ENCODE measurements around the gene OST4.

The OST4 gene

DNA sequence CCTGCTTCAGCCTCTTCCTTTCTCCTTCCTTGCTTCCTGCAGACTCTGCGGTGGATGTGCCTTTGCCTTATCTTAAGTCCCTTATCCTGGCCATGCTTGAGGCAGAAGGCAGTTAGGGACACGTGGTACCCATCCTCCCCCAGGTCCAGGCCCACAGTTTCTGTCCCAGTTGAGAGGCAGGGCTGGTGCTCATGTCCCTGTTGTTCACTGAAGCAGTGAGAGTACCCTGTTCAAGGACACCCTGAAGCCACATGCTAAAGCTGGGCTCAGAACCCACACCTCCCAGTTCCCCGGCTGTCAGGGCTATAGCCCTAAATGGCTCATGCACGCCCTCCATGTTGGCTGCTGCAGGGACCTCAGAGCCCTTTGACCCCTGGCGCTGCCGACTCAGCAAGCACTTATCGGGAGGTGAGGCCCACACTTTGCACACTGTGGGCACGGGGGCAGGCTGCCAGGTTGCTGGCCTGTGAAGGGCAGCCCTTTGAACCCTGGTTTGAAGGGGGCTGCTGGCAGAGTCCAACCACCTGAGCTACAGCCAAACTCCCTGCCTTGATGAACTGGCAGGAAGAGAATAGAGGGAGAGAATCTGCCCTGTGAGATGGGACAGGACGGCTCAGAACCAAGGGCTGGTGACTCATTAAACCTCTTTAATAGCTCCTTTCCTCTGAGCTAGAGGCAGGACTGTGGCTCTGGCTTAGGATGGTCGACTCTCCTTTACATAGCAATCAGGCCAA, 21.4 kb upstream of the OST4 start:
- DNase-seq = no peak

- DNase-seq = no peak
These were observed 20.6 kb upstream of the OST4 start for GRCh38 chr2:27091746-27092695.

GRCh38 chr2:27089111-27089954, 17.9 kb upstream of the OST4 start:
- no peak for DNase-seq

- DNase-seq = no peak
These were observed 17.2 kb upstream of the OST4 start for GRCh38 chr2:27088634-27089033.

GRCh38 chr2:27087823-27088410, 16.5 kb upstream of the OST4 start:
- DNase-seq = no peak

DNA sequence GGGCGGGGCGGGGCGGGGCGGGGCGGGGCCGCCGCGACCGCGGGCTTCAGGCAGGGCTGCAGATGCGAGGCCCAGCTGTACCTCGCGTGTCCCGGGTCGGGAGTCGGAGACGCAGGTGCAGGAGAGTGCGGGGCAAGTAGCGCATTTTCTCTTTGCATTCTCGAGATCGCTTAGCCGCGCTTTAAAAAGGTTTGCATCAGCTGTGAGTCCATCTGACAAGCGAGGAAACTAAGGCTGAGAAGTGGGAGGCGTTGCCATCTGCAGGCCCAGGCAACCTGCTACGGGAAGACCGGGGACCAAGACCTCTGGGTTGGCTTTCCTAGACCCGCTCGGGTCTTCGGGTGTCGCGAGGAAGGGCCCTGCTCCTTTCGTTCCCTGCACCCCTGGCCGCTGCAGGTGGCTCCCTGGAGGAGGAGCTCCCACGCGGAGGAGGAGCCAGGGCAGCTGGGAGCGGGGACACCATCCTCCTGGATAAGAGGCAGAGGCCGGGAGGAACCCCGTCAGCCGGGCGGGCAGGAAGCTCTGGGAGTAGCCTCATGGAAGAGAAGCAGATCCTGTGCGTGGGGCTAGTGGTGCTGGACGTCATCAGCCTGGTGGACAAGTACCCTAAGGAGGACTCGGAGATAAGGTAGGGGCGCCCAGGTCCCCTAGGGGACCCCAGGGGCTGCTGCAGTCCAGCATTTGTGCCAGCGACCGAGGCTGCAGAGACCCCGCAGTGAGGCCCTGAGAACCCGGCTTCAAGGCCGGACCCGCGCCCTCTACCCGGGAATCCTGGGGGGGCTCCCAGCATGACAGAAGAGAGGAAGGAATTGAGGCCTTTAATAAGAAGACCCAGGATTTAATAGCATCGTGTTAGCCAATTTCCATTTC, 15.5 kb upstream of the OST4 start, which contains the start of gene KHK:
Gene KHK, plus strand, starts transcription at position 49 of the 870 bp plus-strand sequence. Its CDS starts 488 bp downstream, at position 537.
- no peak for DNase-seq

DNA sequence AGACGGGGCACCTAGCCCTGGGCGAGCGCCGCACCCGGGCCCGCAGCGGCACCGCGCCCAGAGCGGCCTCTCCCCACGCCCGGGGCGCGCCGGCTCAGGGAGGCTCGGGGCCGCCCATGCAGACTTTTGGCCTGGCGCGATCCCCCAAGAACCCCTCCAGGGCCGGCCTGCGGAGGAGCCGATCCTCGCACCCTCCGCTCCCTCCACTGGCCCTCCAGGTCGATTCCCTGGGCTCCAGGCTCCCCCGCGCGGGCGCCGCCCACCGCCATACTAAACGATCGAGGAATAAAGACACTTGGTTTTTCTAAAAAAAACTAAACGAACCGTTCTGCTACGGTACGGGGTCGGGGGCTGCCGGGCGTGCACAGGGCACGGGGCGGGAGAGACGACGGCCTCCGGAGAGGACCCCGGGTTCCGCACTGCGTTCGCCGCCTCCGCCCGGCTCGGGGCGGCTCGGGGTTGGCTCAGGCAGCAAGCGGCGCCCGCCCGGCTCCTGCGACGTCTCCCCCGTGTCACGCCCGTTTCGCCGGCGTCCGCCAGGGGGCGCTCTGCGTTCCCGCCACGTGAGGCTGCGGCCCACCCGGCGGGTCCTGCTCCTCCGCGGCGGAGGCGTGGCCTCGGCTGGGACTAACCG, 14.8 kb upstream of the OST4 start:
- DNase-seq = peak; percentile 99

DNA sequence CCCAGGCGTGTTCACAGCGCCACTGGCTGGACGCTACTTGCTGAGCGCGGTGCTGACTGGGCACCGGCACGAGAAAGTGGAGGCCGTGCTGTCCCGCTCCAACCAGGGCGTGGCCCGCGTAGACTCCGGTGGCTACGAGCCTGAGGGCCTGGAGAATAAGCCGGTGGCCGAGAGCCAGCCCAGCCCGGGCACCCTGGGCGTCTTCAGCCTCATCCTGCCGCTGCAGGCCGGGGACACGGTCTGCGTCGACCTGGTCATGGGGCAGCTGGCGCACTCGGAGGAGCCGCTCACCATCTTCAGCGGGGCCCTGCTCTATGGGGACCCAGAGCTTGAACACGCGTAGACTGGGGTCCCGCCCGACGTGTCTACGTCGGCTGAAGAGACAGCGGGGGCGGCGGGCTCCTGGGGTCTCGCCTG, 14.2 kb upstream of the OST4 start:
- peak; percentile 40 for DNase-seq

DNA sequence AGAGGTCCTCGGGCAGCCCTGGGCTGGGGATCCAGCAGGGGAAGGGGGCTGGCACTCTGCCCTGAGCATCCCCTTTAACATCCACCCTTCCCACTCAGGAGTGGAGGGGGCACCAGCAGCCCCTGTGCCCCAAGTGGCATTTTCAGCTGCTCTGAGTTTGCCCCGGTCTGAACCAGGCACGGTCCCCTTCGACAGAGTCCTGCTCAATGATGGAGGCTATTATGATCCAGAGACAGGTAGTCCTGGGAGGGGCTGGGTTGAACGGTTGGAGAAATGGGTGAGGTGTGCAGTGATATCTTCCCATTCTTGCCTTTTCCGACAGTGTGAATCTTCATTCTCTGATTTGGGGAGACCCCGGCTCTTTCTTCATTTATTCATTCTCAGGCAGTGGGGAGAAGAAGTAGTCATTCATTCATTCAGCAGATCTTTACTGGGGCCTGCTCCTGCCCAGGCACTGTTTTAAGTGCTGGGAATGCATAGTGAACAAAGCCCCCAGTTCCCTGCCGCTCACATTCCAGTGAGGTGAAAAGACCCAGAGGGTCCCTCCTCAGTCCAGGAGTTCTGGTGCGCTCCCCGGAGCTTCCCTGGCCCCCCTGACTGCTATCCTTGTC, 13.7 kb upstream of the OST4 start:
- no peak for DNase-seq

GRCh38 chr2:27084297-27085061, 13.0 kb upstream of the OST4 start:
- DNase-seq = no peak

DNA sequence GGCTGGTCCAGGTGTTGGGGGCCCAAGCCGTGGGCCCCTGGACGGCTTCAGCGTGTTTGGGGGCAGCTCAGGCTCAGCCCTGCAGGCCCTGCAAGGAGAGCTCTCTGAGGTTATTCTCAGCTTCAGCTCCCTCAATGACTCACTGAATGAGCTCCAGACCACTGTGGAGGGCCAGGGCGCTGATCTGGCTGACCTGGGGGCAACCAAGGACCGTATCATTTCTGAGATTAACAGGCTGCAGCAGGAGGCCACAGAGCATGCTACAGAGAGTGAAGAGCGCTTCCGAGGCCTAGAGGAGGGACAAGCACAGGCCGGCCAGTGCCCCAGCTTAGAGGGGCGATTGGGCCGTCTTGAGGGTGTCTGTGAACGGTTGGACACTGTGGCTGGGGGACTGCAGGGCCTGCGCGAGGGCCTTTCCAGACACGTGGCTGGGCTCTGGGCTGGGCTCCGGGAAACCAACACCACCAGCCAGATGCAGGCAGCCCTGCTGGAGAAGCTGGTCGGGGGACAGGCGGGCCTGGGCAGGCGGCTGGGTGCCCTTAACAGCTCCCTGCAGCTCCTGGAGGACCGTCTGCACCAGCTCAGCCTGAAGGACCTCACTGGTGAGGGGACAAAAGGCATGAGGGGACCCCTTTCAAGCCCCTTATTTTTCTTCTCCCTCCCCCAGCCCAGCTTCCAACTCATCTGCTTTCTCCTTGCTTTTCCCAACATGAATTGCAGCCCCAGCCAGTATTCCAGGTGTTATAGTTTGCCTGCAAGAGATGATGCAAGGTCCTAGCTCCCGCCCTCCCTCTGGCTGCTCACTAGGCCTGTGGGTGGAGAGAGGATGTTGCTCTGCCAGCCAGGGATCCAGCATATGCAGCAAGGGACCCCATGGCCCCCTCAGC, 12.2 kb upstream of the OST4 start:
- no peak for DNase-seq

GRCh38 chr2:27082773-27083409, 11.4 kb upstream of the OST4 start:
- DNase-seq = no peak

DNA sequence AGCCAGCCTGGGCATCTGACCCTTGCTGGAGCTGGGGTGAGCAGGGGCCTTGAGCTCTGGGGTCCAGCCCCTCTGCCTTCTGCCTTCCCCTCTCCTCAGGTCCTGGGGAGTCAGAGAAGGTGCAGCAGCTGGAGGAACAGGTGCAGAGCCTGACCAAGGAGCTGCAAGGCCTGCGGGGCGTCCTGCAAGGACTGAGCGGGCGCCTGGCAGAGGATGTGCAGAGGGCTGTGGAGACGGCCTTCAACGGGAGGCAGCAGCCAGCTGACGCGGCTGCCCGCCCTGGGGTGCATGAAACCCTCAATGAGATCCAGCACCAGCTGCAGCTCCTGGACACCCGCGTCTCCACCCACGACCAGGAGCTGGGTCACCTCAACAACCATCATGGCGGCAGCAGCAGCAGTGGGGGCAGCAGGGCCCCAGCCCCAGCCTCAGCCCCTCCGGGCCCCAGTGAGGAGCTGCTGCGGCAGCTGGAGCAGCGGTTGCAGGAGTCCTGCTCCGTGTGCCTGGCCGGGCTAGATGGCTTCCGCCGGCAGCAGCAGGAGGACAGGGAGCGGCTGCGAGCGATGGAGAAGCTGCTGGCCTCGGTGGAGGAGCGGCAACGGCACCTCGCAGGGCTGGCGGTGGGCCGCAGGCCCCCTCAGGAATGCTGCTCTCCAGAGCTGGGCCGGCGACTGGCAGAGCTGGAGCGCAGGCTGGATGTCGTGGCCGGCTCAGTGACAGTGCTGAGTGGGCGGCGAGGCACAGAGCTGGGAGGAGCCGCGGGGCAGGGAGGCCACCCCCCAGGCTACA, 10.7 kb upstream of the OST4 start:
- no peak for DNase-seq

- no peak for DNase-seq
These were observed 9.1 kb upstream of the OST4 start for GRCh38 chr2:27080603-27080936.

DNA sequence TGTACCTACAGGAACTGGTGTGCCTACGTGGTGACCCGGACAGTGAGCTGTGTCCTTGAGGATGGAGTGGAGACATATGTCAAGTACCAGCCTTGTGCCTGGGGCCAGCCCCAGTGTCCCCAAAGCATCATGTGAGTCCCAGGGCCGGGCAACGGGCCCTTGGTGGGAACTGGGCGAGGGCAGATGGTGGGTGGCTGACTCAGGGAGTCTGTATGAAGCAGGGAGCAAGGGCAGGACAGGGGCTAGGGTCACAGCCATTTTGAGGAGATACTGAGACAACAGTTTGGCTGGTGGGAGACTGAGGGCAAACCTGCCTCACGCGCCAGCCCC, 8.7 kb upstream of the OST4 start:
- no peak for DNase-seq

- no peak for DNase-seq
These were observed 8.0 kb upstream of the OST4 start for GRCh38 chr2:27079233-27080139.

Data from CD4-positive, alpha-beta T cell treated with Interleukin-17A for 4 hours (primary cell).